ENCODE measurements around the gene COMMD1.
"Not testable (repeated sequence)": the region's sequence is repeated elsewhere in the genome, so short reads cannot be mapped to it uniquely, and the experiment has no call there.

The COMMD1 gene

DNA sequence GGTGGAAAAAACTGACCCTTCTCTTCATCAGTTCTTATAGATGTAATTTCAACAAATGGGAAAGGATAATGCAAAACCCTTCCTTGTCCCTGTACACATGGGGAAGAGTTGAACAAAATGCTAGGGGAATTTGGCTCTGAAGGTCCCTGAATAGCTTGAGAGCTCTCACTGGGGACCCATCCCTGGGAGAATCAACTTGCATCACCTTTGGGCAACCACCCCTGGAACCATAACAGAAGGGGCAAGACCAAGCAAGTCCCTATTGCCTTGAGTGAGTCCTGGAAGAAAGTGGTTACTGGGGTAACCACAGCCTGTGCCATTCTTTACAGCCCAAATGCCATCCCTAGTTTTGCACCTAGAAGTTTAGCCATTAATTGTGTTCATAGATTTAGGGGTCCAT lies 238.2 kb downstream of the COMMD1 start:
- no peak for DNase-seq

DNA sequence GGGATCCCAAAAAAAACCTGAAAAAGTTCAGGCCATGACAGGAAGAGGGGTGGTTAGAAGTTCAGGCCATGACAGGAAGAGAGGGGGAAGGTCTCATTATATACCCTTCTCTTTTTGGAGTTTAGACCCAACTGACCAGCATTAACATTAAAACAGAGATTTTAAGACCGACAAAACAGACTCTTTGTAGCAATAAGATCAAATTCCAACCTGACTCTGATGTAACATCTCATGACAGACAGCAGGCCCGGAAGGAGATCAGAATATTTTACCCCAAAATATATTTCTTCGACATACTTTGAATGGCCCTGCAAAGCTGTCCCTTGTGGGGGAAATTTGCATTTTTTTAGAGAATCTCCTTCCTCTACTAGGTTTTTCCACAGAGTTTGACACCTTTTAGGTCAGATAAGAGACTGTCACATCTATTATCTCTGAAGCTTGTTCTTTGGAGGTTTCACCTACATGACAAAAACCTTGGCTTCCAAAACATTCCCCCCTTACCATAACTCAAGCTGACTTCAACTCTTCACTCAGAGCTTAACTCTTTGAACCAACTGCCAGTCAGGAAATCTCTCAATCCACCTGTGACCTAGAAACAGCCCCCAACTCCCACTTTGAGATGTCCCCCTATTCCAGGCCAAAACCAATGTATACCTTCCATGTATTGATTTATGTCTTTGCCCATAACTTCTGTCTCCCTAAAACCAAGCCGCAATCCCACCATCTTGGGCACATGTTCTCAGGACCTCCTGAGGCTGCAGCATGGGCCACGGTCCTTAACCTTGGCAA lies 239.4 kb downstream of the COMMD1 start:
- DNase-seq, result no peak

DNA sequence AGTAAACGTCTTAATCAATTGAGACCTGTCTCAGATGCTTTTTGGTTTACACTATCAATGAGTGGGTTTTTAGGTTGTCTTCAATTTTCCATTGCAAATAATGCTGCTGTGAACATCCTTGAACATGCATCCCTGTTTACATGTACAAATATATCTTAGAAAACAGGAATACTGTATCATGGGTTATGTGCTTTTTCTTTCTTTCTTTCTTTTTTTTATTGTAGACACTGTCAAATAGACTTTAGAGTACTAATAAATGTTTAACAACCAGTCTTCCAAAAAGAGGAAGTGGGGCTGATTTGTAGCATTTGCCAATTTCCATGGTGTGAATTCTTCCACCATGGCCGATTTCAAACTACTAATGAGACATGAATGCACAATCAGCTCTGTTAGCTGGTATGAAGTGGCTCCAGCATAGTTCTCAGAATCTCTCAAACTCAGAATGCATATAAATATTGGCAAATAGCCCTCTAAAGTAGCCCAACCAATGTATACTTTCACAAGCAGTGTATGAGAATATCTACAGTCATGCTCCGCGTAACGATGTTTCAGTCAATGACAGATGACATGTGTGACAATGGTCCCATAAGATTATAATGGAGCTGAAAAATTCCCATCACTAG lies 240.1 kb downstream of the COMMD1 start:
- no peak for DNase-seq

DNA sequence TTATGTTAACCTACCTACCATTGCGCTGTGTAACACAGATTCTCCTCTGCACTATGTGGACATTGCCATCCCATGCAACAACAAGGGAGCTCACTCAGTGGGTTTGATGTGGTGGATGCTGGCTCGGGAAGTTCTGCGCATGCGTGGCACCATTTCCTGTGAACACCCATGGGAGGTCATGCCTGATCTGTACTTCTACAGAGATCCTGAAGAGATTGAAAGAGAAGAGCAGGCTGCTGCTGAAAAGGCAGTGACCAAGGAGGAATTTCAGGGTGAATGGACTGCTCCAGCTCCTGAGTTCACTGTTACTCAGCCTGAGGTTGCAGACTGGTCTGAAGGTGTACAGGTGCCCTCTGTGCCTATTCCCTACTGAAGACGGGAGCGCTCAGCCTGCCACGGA lies 241.3 kb downstream of the COMMD1 start:
- DNase-seq, result peak; percentile 12

DNA sequence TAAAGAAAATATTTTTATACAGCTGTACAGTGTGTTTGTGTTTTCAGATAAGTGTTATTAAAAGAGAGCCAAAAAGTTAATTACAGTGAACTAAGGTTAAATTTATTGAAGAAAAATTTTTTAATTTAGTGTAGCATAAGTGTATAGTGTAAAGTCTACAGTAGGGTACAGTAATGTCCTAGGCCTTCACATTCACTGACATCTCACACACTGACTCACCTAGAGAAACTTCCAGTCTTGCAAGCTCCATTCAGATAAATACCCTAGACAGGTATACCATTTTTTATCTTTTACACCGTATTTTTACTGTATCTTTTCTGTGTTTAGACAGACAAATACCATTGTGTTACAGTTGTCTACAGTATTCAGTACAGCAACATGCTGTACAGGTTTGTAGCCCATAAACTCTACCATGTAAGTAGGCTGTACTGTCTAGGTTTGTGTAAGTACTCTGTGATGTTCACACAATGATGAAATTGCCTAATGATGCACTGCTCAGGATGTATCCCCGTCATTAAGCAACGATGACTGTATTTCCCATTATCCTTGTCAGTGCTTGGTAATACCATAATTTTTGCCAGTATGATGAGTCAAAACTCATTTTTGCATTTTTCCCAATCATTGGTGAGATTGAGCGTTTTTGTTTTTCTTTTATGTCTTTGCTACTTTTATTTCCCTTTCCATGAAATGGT lies 242.3 kb downstream of the COMMD1 start:
- no peak for DNase-seq

DNA sequence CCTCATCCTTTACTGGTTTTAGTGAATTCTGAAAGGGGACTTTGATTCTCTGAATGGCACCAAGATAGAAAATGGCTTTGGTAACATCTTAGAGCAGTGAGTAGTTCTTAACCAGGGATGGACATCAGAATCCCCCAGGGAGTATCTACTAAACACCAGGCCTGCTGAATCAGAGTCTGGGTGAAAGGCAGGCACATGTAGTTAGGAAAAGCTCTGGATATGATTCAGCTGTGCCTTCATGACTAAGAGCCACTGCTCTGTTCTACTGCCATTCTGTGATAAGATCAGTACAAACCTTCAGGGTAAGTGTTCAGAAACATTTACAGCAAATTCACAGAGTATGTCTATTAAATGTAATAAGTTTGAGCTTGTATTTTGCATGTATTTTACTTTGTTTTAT lies 244.2 kb downstream of the COMMD1 start:
- no peak for DNase-seq

DNA sequence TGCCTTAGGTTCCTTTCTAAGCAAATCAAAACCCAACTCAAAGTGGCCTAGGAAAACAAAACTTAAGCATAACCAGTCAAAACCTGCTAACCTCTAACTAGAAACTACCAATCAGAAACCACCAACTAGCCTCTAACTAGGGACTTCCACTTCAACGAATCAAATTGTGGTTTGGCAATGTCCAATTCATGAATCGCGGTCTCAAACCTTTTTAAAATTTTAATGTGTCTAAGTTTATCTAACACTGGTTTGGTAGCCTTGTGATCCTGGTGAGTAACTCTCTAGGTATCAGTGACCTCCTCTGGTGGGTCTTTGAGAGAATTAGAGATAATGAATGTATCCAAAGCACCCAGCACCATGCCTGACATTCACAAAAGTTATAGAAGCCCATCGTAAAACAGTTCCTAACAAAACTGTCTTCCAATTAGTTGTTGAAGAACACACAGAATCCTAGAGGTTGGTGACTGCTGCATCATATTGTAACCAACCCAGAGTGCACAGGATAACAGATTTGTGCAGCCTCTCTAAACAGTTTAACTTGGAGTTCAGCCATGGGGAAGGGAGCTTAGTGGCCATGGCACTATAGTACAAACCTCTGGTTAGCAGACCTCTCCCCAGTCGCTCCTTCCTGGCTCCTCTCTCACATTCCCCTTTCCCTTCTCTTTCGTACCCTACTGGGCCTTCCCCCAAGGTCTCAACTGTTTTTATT lies 245.3 kb downstream of the COMMD1 start:
- no peak for DNase-seq

DNA sequence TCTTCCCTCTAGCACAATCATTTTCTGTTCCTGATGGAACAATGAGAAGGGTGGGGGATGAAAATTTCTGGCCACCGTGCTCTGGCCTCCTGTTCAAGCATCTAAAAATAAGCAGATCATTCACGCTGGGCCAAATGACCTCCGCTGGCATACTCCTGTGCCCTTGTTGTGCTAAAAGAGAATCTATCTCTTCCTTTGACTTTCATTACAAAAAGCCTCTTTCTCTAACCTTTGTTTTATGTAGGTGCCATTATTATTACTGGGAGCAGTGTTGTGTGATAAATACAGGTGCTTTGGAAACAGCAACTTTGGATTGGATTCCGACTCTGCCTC lies 245.8 kb downstream of the COMMD1 start:
- no peak for DNase-seq

DNA sequence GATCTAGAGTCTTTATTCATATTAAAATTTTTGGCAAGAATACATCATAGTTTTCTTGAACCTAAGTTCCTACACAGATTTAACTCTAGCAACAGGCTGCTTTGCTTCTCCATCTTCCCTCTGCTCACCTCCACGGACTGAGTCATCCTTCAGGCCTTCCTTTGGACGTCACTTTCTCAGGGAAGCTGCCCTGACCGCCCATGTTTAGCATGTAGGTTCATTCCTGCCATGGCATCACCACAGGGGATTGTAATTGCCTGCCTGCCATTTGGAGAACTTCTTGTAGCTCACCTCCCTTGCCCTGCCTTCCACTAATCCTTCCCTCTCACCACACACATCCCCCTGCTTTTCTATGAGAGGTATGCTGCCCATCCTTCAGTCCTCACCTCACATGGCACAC lies 246.5 kb downstream of the COMMD1 start:
- no peak for DNase-seq

DNA sequence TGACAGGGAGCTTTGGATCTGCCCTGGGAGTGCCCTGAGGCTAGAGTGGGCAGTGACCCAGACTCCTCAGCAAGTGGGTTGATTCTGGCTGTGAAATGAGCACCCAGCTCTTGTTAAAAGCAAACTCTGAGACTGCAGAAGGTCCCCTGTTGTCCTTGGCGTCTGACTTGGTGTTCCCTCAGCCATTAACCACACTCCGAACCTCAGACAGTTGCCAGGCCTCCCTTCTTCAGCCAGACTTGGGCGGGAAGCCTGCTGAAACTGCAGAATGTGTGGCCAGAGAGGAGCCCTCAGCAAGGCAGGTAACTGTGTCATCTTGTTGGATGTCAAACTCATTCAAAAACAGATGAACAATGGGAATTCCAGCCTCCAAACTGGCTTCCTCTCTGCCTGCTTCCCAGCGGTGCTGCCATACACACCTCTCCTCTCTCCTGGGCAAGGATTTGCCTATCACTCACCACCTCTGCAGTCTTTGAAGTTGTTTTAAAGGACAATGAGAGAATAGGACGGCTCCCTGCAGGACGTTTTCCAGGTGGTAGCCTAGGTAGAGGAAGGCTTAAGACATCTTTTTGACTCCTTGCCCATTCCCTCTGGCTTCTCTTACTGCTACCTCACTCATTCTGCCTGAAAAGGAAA lies 251.5 kb downstream of the COMMD1 start:
- DNase-seq, result no peak

DNA sequence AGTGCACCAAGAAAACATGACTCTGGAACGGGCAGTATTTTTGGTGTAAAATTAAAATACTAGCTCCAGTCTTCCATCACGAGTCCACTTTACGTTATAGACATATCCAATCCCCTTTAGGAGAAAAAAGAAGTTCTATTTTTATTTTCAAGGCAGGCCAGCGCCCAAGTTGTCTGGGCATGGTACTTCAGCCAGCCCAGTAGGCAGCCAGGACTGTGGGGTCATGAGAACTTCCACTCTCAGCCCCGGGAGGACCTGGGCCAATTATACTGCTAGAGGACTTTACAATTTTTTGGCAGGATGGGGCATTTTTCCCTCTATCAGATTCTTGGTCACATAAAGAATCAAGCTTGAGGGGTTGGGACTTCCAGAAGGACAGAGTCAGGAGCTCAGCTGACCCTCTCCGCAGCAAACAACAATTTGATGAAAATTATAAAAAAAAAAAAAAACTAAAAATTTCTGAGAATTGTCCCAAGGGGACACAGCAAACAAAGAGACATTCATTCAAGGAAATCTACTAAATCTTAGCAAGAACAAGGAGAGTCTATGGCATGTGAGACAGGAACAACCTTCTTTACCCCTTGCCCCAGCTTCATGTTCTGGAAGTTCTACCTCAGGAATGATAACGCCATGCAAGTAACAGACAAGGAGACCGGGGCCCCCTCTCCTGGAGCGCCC lies 253.1 kb downstream of the COMMD1 start:
- DNase-seq, result no peak

DNA sequence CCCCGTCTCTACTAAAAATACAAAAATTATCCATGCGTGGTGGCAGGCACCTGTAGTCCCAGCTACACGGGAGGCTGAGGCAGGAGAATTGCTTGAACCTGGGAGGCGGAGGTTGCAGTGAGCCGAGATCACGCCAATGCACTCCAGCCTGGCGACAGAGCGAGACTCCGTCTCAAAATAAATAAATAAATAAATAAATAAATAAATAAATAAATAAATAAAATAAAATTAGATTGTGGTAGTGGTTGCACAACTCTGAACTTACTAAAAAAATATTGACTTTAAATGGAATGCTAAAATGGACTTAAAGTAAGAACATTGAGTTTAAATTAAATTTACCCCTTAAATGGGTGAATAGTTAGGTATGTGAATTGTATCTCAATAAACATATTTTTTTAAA lies 255.2 kb downstream of the COMMD1 start:
- DNase-seq, result not testable (repeated sequence)

DNA sequence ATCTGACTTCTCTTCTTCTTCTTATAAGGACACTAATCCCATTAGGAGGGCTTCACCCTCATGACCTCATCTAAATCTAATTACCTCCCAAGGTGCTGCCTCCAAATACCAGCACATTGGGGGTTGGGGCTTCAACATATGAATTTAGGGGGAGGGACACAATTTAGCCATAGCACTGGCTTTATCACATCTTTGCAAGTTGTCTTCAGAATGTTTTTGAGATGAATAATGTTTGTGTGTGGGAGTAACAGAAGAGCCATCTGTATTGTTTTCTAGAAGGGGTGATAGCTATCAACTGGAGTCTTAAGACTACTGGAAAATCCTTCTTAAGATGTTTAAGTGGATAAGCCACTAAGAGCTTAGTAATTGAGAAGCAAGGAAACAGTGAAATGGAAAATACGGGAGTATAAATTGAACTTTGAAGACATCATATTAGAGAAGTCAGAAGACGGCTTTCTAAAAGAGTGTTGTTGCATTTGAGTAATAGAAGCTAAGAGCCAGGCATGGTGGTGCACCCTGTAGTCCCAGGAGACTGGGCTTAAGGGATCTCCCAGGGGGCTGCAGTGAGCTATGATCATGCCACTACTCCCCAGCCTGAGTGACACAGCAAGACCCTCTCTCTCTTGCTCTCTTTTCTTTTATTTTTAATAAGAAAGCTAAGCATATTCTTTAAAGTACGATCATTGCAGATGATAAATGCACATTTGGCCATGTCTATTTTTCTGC lies 257.8 kb downstream of the COMMD1 start:
- no peak for DNase-seq

DNA sequence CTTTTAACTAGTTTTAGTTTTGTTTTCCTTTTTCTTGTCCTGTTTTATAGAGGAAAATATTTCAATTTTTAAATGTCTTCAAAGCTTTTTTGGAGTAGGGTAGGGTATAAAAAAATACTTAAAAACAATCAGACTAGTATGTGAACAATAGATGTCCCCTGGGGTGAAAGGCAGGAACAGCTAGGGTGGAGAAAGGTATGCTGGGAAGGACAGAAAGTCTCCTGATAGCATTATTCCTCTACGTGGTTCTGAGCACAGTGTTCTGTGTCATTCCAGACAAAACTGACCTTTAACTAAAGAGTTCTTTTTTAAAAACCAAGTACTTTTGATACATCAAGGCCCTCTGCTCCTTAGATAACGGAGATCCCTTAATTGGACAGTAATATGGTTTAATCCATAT lies 258.4 kb downstream of the COMMD1 start:
- no peak for DNase-seq

DNA sequence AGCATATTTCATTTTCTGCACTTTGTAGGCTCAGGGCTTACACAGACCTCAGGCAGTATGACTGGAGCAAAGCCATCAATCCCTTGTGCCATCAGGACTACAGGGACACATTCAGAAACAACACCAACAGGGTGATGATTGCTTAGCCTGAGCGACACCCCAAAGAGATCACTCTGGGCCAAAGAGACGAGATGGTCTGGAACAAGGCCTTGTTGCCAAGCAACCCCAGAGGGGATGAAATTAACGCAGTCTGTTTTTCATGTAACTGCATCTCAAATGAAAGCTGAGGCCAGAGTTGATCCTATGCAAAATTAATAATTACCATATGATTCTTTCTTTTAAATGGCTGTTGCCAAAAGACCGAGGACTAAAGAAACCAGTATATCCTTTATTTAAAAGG lies 270.3 kb downstream of the COMMD1 start:
- no peak for DNase-seq

DNA sequence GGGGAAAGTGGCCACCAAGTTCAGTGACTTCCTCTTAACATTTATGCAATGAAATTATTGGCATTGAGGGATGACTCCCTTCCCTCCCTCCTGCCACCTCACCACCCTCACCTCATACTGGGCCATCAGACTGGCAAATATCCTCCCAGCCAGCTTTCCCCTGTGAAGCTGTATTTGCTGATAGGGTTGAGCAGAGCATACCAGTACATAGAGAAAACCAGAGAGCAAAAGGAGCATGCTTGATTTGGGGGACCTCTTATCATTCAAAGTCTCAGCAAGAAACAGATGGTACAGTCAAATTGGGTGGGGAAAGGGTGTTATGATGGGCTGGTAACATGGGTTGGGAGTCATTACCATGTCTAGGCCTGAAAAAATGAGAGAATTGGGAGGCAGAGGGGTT lies 271.3 kb downstream of the COMMD1 start:
- DNase-seq, result no peak

DNA sequence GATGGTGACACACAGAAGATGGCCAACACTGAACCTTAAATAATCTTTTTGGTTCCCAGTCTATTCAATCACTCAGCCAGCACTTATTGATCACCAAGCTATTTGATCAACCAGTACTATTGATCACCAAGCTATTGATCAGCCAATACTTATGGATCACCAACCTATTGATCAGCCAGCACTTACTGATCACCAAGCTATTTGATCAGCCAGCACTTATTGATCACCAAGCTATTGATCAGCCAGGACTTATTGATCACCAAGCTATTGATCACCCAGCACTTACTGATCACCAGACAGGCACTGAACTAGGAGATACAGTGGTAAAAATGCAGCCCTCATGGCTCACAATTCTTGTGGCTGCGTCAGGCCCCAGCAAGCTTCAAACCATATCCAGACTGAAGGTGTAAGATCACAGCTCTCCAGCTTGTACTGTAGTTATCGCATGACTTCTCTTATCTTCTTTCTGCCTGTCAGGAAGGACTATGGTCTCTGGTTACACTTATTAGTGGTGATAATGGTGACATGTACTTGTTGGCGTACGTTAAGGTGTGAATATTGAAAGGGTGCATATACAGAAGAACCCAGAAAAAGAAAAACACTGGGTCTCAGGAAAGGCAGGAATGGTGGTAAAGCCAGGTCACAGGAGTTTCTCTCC lies 272.0 kb downstream of the COMMD1 start:
- DNase-seq, result no peak

DNA sequence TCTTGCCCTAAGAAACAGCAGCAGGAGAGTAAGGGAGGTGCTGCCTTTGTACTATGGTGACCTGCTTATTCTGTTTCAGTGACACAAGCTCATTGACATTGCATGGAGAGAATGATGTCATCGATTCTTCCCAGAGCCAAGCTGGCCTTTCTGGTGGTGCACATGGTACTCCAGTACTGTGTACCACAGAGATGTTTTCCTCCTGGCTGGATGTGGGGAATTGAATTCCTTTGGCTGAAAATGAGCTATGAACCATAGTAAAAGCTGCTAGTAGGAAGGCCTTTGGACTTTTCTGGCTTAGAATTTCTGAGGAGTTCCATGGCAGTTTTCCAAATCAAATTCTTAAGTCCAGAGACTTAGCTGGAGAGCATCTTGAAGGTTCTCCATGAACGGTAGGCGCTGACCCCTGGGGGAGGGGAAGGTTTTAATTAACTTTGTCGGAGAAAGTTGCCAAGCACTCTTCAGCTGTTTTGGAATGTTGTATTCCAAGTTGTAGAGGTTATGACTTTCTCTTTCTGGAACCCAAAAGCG lies 273.3 kb downstream of the COMMD1 start:
- DNase-seq, result no peak

DNA sequence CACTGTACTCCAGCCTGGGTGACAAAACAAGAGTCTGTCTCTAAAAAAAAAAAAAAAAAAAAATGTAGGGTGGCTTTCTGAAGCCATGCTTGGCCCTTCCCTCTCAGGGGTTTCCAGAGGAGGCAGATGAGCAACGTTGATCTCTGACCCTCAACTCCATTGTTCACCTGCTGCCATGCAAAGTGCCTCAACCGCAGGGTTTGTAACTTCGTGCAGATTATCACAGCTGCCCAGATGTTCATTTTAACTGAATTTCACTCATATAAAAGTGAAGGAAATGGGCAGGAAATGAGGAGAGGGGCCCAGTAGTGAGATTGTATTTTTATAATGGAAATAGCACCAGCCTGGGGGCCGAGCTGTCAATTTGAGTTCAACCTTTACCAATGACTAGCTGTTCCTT lies 275.5 kb downstream of the COMMD1 start:
- no peak for DNase-seq

DNA sequence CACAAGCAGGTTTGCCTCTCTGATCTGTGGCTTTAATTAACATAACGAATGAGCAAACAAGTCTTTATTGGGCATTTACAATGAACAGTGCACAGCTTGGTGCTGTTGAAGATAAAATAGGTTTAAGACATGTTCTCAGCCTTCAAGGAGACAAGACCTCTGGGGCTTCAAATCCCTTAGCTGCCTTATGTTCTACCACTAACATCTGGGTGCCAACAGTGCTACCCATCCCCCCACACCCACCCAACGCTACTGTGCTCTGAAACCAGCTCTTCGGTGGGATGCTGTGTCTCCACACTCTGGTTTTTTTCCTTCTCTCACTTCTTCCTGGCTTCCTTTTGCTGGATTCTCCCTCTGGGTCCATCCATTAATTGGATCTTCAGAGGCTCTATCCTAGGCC lies 276.4 kb downstream of the COMMD1 start:
- DNase-seq, result no peak

All from activated CD4-positive, alpha-beta T cell treated with anti-CD3 and anti-CD28 coated beads for 1 hour (primary cell).